Stimulated activated naive CD8-positive, alpha-beta T cell treated with anti-CD3 and anti-CD28 coated beads, Interleukin-15, amount 100 ng/mL, for 72 hours (primary cell): ENCODE measurements around the gene FRYL.
"Not testable (repeated sequence)": the region's sequence is repeated elsewhere in the genome, so short reads cannot be mapped to it uniquely, and the experiment has no call there.

ENCODE experiments used
- ATAC-seq: fragments of 150-1000 bp; cut with Tn5 transposase; 2 replicates; pipeline ENCODE4 v1.10.0; 2021; ENCODE audit warnings: mild to moderate bottlenecking, moderate library complexity
- DNase-seq, 2 donors: peaks; one replicate each; pipeline ENCODE4 v3.0.0; 2021 to 2022
- H3K27ac Mint-ChIP-seq, 2 donors: one replicate each; pipeline ENCODE4 v1.8.0; 2022; ENCODE audit warnings: mild to moderate bottlenecking in 2 of 2, mixed read lengths in 2 of 2, moderate library complexity in 2 of 2
- H3K27me3 Mint-ChIP-seq: one replicate; pipeline ENCODE4 v1.8.0; 2022; ENCODE audit warnings: mixed read lengths
- H3K4me1 Mint-ChIP-seq: one replicate; pipeline ENCODE4 v1.8.0; 2022; ENCODE audit warnings: mild to moderate bottlenecking, mixed read lengths
- H3K4me3 Mint-ChIP-seq, 2 donors: one replicate each; pipeline ENCODE4 v1.8.0; 2022; ENCODE audit warnings: mild to moderate bottlenecking in 2 of 2, mixed read lengths in 2 of 2, moderate library complexity in 1 of 2
- H3K9me3 Mint-ChIP-seq, 2 donors: one replicate each; pipeline ENCODE4 v1.8.0; 2022; ENCODE audit warnings: mixed read lengths in 2 of 2

The FRYL gene

GRCh38 chr4:48779998-48780864, at the start of gene FRYL:
Gene FRYL, minus strand, starts transcription at chr4:48780279. Its CDS starts 145,869 bp downstream, at chr4:48634410.
- Mint-ChIP-seq H3K9me3 (no peaks in the 10 kb centered on the region), H3K27ac (peak within 1 kb of the TSS; percentile 97 to 98), H3K4me1 (peaks cover 48% of the 10 kb centered on the region), H3K4me3 (peak within 1 kb of the TSS; percentile 93 to 100), H3K27me3 (no peaks in the 10 kb centered on the region)
- peak; percentile 94 for ATAC-seq
- DNase-seq, result peak; percentile 97 to 99

DNA sequence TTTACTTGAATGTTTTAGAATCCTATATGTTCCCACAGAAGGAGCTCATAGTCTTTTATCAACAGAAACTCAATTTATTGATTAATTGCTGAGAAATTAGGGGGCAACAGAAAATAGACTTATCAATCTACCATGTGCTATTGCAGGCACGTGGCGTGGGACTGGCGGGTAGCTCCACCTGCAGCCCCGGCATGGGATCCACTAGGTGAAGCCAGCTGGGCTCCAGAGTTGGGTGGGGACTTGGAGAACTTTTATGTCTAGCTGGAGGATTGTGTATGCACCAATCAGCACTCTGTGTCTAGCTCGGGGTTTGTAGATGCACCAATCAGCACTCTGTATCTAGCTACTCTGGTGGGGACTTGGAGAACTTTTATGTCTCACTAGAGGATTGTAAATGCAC, 47.5 kb upstream of the FRYL start:
- H3K27me3 Mint-ChIP-seq, result no peaks in the 10 kb centered on the region
- no peak for ATAC-seq
- H3K9me3 Mint-ChIP-seq, result peaks cover 0 to 10% of the 10 kb centered on the region in 2 donors
- H3K27ac Mint-ChIP-seq, result no peak overlapping the region
- H3K4me3 Mint-ChIP-seq, result no peak overlapping the region
- H3K4me1 Mint-ChIP-seq, result peaks cover 12% of the 10 kb centered on the region
- DNase-seq, result no peak

GRCh38 chr4:48821431-48821830, 41.4 kb upstream of the FRYL start:
- not testable (repeated sequence) for ATAC-seq, H3K4me1 Mint-ChIP-seq, H3K4me3 Mint-ChIP-seq, H3K27ac Mint-ChIP-seq, DNase-seq
- H3K27me3 Mint-ChIP-seq, result peaks cover 17% of the 10 kb centered on the region
- H3K9me3 Mint-ChIP-seq, result peaks cover 8 to 11% of the 10 kb centered on the region in 2 donors

DNA sequence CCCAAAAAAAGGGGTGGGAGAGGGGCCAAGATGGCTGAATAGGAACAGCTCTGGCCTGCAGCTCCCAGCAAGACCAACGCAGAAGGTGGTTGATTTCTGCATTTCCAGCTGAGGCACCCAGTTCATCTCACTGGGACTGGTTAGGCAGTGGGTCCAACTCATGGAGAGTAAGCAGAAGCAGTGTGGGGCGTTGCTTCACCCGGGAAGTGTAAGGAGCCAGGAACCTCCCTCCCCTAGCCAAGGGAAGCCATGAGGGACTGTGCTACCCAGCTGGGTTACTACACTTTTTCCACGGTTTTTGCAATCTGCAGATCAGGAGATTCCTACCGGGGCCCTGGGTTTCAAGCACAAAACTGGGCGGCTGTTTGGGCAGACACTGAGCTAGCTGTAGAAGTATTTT, 36.9 kb upstream of the FRYL start:
- Mint-ChIP-seq H3K4me3 (no peak overlapping the region), H3K4me1 (peaks cover 4% of the 10 kb centered on the region), H3K27me3 (peaks cover 17% of the 10 kb centered on the region), H3K27ac (no peak overlapping the region), H3K9me3 (peaks cover 8 to 11% of the 10 kb centered on the region in 2 donors)
- no peak for ATAC-seq
- no peak for DNase-seq

- not testable (repeated sequence) for H3K4me3 Mint-ChIP-seq, ATAC-seq, DNase-seq, H3K4me1 Mint-ChIP-seq, H3K27ac Mint-ChIP-seq
- peaks cover 17% of the 10 kb centered on the region for H3K27me3 Mint-ChIP-seq
- peaks cover 8 to 11% of the 10 kb centered on the region in 2 donors for H3K9me3 Mint-ChIP-seq
Observed at GRCh38 chr4:48816297-48816696, 36.2 kb upstream of the FRYL start.

GRCh38 chr4:48815483-48815882, 35.4 kb upstream of the FRYL start:
- H3K27ac Mint-ChIP-seq, result no peak overlapping the region
- peaks cover 7 to 9% of the 10 kb centered on the region in 2 donors for H3K9me3 Mint-ChIP-seq
- H3K27me3 Mint-ChIP-seq, result peaks cover 17% of the 10 kb centered on the region
- H3K4me3 Mint-ChIP-seq, result no peak overlapping the region
- DNase-seq, result no peak
- peaks cover 4% of the 10 kb centered on the region for H3K4me1 Mint-ChIP-seq
- ATAC-seq, result no peak

- DNase-seq, result no peak
- H3K27me3 Mint-ChIP-seq, result peaks cover 13% of the 10 kb centered on the region
Observed at GRCh38 chr4:48813964-48814363, 33.9 kb upstream of the FRYL start.

GRCh38 chr4:48812866-48813265, 32.8 kb upstream of the FRYL start:
- no peak overlapping the region for H3K4me3 Mint-ChIP-seq
- no peaks in the 10 kb centered on the region for H3K9me3 Mint-ChIP-seq
- peaks cover 2% of the 10 kb centered on the region for H3K27me3 Mint-ChIP-seq
- H3K27ac Mint-ChIP-seq, result no peak overlapping the region
- no peak for ATAC-seq
- no peak for DNase-seq
- peaks cover 4% of the 10 kb centered on the region for H3K4me1 Mint-ChIP-seq

More at GRCh38 chr4:48813964-48814363, 33.9 kb upstream of the FRYL start:
- no peak overlapping the region for H3K27ac Mint-ChIP-seq
- peaks cover 4% of the 10 kb centered on the region for H3K4me1 Mint-ChIP-seq
- no peaks in the 10 kb centered on the region for H3K9me3 Mint-ChIP-seq
- no peak for ATAC-seq
- H3K4me3 Mint-ChIP-seq, result no peak overlapping the region

- ATAC-seq (no peak), DNase-seq (no peak)
- H3K27me3 Mint-ChIP-seq, result no peaks in the 10 kb centered on the region
- no peaks in the 10 kb centered on the region for H3K9me3 Mint-ChIP-seq
- H3K4me3 Mint-ChIP-seq, result no peak overlapping the region
- H3K27ac Mint-ChIP-seq, result no peak overlapping the region
- no peaks in the 10 kb centered on the region for H3K4me1 Mint-ChIP-seq
Observed at GRCh38 chr4:48804584-48805301, 24.7 kb upstream of the FRYL start.

GRCh38 chr4:48801016-48801715, 21.1 kb upstream of the FRYL start:
- peaks cover 7% of the 10 kb centered on the region for H3K27me3 Mint-ChIP-seq
- DNase-seq (no peak), ATAC-seq (no peak)
- no peak overlapping the region for H3K27ac Mint-ChIP-seq
- no peak overlapping the region for H3K4me3 Mint-ChIP-seq
- H3K9me3 Mint-ChIP-seq, result no peaks in the 10 kb centered on the region
- H3K4me1 Mint-ChIP-seq, result no peaks in the 10 kb centered on the region

DNA sequence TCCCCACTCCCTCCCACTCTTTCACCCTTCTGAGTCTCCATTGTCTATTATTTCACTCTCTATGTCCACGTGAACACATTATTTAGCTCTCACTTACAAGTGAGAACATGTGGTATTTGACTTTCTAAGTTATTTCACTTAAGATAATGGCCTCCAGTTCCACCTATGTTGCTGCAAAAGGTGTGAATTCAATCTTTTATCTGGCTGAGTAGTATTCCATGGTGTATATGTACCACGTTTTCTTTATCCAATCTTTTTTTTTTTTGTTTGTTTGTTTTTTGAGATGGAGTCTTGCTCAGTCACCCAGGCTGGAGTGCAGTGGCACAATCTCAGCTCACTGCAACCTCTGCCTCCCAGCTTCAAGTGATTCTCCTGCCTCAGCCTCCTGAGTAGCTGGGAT, 20.1 kb upstream of the FRYL start:
- not testable (repeated sequence) for H3K27me3 Mint-ChIP-seq, H3K9me3 Mint-ChIP-seq, ATAC-seq, H3K4me3 Mint-ChIP-seq, DNase-seq, H3K4me1 Mint-ChIP-seq, H3K27ac Mint-ChIP-seq

DNA sequence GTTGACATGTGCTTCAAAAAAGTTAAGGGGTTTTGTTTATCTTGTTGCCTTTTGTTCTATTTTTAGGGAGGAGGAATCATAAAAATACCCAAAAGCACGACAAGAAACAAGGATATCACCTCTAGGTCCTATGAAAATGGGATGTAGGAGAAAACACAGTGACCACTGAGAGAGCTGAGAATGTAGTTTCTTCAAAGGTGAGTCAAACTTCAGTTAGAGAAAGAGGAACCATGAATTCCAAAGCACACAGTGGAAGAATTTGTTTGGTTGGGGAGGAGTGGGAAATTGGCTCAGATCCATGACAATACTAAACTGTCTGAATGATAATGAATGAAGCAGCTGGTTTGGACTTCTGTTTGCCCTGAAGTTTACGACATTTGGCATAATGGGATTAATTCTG, 19.1 kb upstream of the FRYL start:
- Mint-ChIP-seq H3K27ac (no peak overlapping the region), H3K4me1 (no peaks in the 10 kb centered on the region), H3K4me3 (no peak overlapping the region), H3K27me3 (peaks cover 7% of the 10 kb centered on the region), H3K9me3 (no peaks in the 10 kb centered on the region)
- DNase-seq, result no peak
- ATAC-seq, result no peak

- no peak for DNase-seq
- Mint-ChIP-seq H3K9me3 (no peaks in the 10 kb centered on the region), H3K27me3 (peaks cover 7% of the 10 kb centered on the region), H3K4me1 (peaks cover 4% of the 10 kb centered on the region), H3K4me3 (no peak overlapping the region), H3K27ac (no peak overlapping the region)
- no peak for ATAC-seq
Observed at GRCh38 chr4:48798117-48798516, 18.0 kb upstream of the FRYL start.

DNA sequence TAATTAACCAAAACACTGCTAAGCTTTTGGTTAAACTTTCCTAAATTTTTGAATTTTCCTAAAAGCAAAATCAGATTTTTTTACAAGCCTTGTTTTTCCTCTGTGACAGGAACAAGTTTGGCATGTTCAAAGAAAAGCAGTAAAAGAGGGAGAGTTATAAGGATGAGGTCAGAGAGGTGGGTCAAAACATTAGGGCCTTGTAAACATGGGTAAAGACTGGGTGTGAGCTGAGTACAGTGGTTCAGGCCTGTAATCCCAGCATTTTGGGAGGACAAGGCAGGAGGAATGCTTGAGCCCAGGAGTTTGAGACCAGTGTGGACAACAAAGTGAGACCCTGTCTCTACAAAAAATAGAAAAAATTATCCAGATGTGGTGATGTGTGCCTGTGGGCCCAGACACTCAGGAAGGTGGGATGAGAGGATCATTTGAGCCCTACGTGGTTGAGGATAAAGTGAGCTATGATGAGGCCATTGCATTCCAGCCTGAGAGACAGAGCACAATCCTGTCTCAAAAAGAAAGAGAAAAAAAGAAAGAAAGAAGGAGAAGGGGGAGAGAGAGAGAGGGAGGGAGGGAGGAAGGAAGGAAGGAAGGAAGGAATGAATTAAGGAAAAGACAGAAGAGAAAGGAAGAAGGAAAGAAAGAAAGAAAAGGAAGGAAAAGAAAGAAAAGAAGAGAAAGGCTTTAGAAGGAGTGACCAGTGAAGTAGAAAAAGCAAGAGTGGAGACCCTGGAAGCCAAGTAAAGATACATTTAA, 17.0 kb upstream of the FRYL start:
- H3K4me1 Mint-ChIP-seq, result peaks cover 14% of the 10 kb centered on the region

More for the DNA sequence above, 17.0 kb upstream of the FRYL start:
- no peak overlapping the region for H3K4me3 Mint-ChIP-seq
- H3K27me3 Mint-ChIP-seq, result peaks cover 7% of the 10 kb centered on the region
- ATAC-seq (no peak), DNase-seq (no peak)
- no peaks in the 10 kb centered on the region for H3K9me3 Mint-ChIP-seq
- no peak overlapping the region for H3K27ac Mint-ChIP-seq
